Measurements from ENCODE around the gene MYOM1.

MYOM1 gene

GRCh38 chr18:3192286-3192685 is 27.5 kb downstream of the MYOM1 start:
- POLR2A ChIA-PET (ENCODE audit: low non-redundant PET) = no interaction called here
- no peak overlapping the region for H3K27ac ChIP-seq
- DNase-seq (ENCODE audit: low spot score) = no peak
- CTCF ChIA-PET = interaction anchor here (0.6 to 1.2 kb wide), 2 partner anchors 132 to 259 kb away, joined by 3 to 4 read pairs; no protein-coding TSS in a partner anchor
- no peak for TF ChIP-seq CTCF (conservative IDR thresholded peaks at IDR 0.05; ENCODE audit: low read depth)

- no peak for TF ChIP-seq CTCF (conservative IDR thresholded peaks at IDR 0.05; ENCODE audit: low read depth)
- POLR2A ChIA-PET (ENCODE audit: low non-redundant PET) = no interaction called here
- CTCF ChIA-PET = interaction anchor here (0.7 kb wide), 1 partner anchor 51 kb away, joined by 3 read pairs; no protein-coding TSS in a partner anchor
- DNase-seq (ENCODE audit: low spot score) = no peak
- H3K27ac ChIP-seq = no peak overlapping the region
Measured at GRCh38 chr18:3190610-3191009, 29.2 kb downstream of the MYOM1 start.

- no peak for DNase-seq (ENCODE audit: low spot score)
- POLR2A ChIA-PET (ENCODE audit: low non-redundant PET) = no interaction called here
- CTCF ChIA-PET = interaction anchor here (0.7 kb wide), 2 partner anchors 52 to 61 kb away, joined by 3 read pairs; no protein-coding TSS in a partner anchor
- no peak for TF ChIP-seq CTCF (conservative IDR thresholded peaks at IDR 0.05; ENCODE audit: low read depth)
- no peak overlapping the region for H3K27ac ChIP-seq
Measured at GRCh38 chr18:3189884-3190283, 29.9 kb downstream of the MYOM1 start.

- no peak overlapping the region for H3K27ac ChIP-seq
- DNase-seq (ENCODE audit: low spot score) = no peak
- ChIA-PET POLR2A (ENCODE audit: low non-redundant PET) (no interaction called here), CTCF (no interaction called here)
- TF ChIP-seq CTCF (conservative IDR thresholded peaks at IDR 0.05; ENCODE audit: low read depth) = no peak
Measured at GRCh38 chr18:3186678-3187658, 32.8 kb downstream of the MYOM1 start.

- no peak for DNase-seq (ENCODE audit: low spot score)
- TF ChIP-seq CTCF (conservative IDR thresholded peaks at IDR 0.05; ENCODE audit: low read depth) = no peak
- POLR2A ChIA-PET (ENCODE audit: low non-redundant PET) = no interaction called here
- H3K27ac ChIP-seq = no peak overlapping the region
- CTCF ChIA-PET = no interaction called here
Measured at GRCh38 chr18:3184275-3184963, 35.3 kb downstream of the MYOM1 start.

- DNase-seq (ENCODE audit: low spot score) = no peak
- no peak for TF ChIP-seq CTCF (conservative IDR thresholded peaks at IDR 0.05; ENCODE audit: low read depth)
- POLR2A ChIA-PET (ENCODE audit: low non-redundant PET) = no interaction called here
- no peak overlapping the region for H3K27ac ChIP-seq
- CTCF ChIA-PET = no interaction called here
Measured at GRCh38 chr18:3183103-3183717, 36.6 kb downstream of the MYOM1 start.

Data from RWPE1 (cell line).